HG02973 (cell line): ENCODE measurements around the gene C1GALT1C1.

Experiments used
- ATAC-seq: cut with Tn5 transposase; IDR thresholded peaks from one replicate; pipeline ENCODE4 v1.9.1; 2021; ENCODE audit warnings: moderate library complexity; ENCODE audit not compliant: unreplicated experiment

C1GALT1C1 gene

GRCh38 chrX:120603707-120604360 lies 26.0 kb downstream of the C1GALT1C1 start, which contains the start of gene MCTS1:
Gene MCTS1, plus strand, starts transcription at chrX:120604101. Its CDS starts 136 bp downstream, at chrX:120604237.
- ATAC-seq: peak; percentile 95

GRCh38 chrX:120585702-120586101 lies 44.2 kb downstream of the C1GALT1C1 start:
- no peak for ATAC-seq
